CD14-positive monocyte (primary cell): ENCODE measurements around the gene B3GNT2. TPM values are rescaled to one million over a fixed set of nuclear protein-coding genes. Genes with fewer than 3 reads are reported as not detected.

Source experiments
- DNase-seq, 3 donors: peaks; one replicate each; pipeline ENCODE4 v3.0.0-alpha.2; 2011 to 2022
- H2AFZ ChIP-seq: 2 replicates; pipeline ENCODE4 v1.6.0; 2012; ENCODE audit warnings: mild to moderate bottlenecking, low read depth, low read length, inconsistent platforms; ENCODE audit not compliant: insufficient read depth, poor library complexity, severe bottlenecking
- H3K27ac ChIP-seq, 2 donors: 1 replicate in 1 of 2; 2 replicates in 1 of 2; pipeline ENCODE4 v1.5.1; 2012 to 2013; ENCODE audit warnings: low read length in 2 of 2, control low read depth in 1 of 2, inconsistent platforms in 1 of 2, low read depth in 1 of 2, mild to moderate bottlenecking in 1 of 2
- H3K27me3 ChIP-seq, 2 donors: one replicate each; pipeline versions ENCODE4 v1.6.0 to v1.6.1; 2011 to 2013; ENCODE audit warnings: low read length in 2 of 2; ENCODE audit not compliant: control insufficient read depth in 2 of 2, insufficient read depth in 2 of 2
- H3K36me3 ChIP-seq, 2 donors: replicated peaks in 1 of 2; 1 replicate in 1 of 2; 2 replicates in 1 of 2; pipeline versions ENCODE4 v1.5.1 to v1.6.1; 2012 to 2013; ENCODE audit warnings: low read length in 2 of 2, control low read depth in 1 of 2, inconsistent platforms in 1 of 2, mild to moderate bottlenecking in 1 of 2; ENCODE audit not compliant: insufficient read depth in 2 of 2, control insufficient read depth in 1 of 2
- H3K4me1 ChIP-seq, 2 donors: 1 replicate in 1 of 2; 2 replicates in 1 of 2; pipeline versions ENCODE4 v1.5.1 to v1.6.1; 2012 to 2013; ENCODE audit warnings: low read length in 2 of 2, control low read depth in 1 of 2, inconsistent platforms in 1 of 2, mild to moderate bottlenecking in 1 of 2, moderate library complexity in 1 of 2; ENCODE audit not compliant: insufficient read depth in 2 of 2, control insufficient read depth in 1 of 2
- H3K4me2 ChIP-seq: replicated peaks from 2 replicates; pipeline ENCODE3; 2012; ENCODE audit warnings: low read length, moderate library complexity, mild to moderate bottlenecking; ENCODE audit not compliant: poor library complexity, severe bottlenecking; ENCODE audit errors: extremely low read depth
- H3K4me3 ChIP-seq, 3 experiments: fragments of 200-600 bp in 1 of 3; sonication (generic) in 1 of 3; replicated peaks in 1 of 3; 1 replicate in 2 of 3; 2 replicates in 1 of 3; pipeline ENCODE4 v1.5.1; 2011 to 2013; ENCODE audit warnings: low read length in 3 of 3, mild to moderate bottlenecking in 3 of 3, control low read depth in 2 of 3, low read depth in 2 of 3, inconsistent platforms in 1 of 3, moderate library complexity in 1 of 3
- H3K79me2 ChIP-seq: 2 replicates; pipeline ENCODE4 v1.6.0; 2012; ENCODE audit warnings: mild to moderate bottlenecking, control low read depth, inconsistent platforms, low read length, moderate library complexity; ENCODE audit not compliant: insufficient read depth
- H3K9ac ChIP-seq: 2 replicates; pipeline ENCODE4 v1.6.0; 2017; ENCODE audit warnings: low read length, mild to moderate bottlenecking; ENCODE audit not compliant: insufficient read depth, poor library complexity, severe bottlenecking
- H3K9me3 ChIP-seq, 2 donors: replicated peaks in 1 of 2; 1 replicate in 1 of 2; 2 replicates in 1 of 2; pipeline versions ENCODE4 v1.5.1 to v1.6.1; 2012 to 2013; ENCODE audit warnings: low read length in 2 of 2, control low read depth in 1 of 2; ENCODE audit not compliant: control insufficient read depth in 1 of 2, insufficient read depth in 1 of 2
- H4K20me1 ChIP-seq: 2 replicates; pipeline ENCODE4 v1.6.0; 2012; ENCODE audit warnings: mild to moderate bottlenecking, low read length, control low read depth, moderate library complexity; ENCODE audit not compliant: insufficient read depth
- H3K27ac Mint-ChIP-seq, 7 donors: one replicate each; pipeline ENCODE4 v1.8.0; 2020; ENCODE audit warnings: mild to moderate bottlenecking in 7 of 7, mixed read lengths in 7 of 7, moderate library complexity in 6 of 7, inconsistent platforms in 2 of 7
- H3K27me3 Mint-ChIP-seq, 3 donors: one replicate each; pipeline ENCODE4 v1.8.0; 2021 to 2022; ENCODE audit warnings: low read depth in 3 of 3, mild to moderate bottlenecking in 3 of 3, mixed read lengths in 3 of 3, moderate library complexity in 3 of 3, inconsistent platforms in 1 of 3
- H3K36me3 Mint-ChIP-seq, 2 donors: one replicate each; pipeline ENCODE4 v1.8.0; 2020; ENCODE audit warnings: mixed read lengths in 2 of 2, inconsistent platforms in 1 of 2, mild to moderate bottlenecking in 1 of 2
- H3K4me1 Mint-ChIP-seq: one replicate; pipeline ENCODE4 v1.8.0; 2020; ENCODE audit warnings: mild to moderate bottlenecking, mixed read lengths
- H3K4me3 Mint-ChIP-seq, 2 donors: one replicate each; pipeline ENCODE4 v1.8.0; 2020; ENCODE audit warnings: mild to moderate bottlenecking in 2 of 2, mixed read lengths in 2 of 2, moderate library complexity in 1 of 2
- H3K9me3 Mint-ChIP-seq, 7 donors: one replicate each; pipeline ENCODE4 v1.8.0; 2020 to 2022; ENCODE audit warnings: mixed read lengths in 7 of 7, mild to moderate bottlenecking in 6 of 7, moderate library complexity in 6 of 7, inconsistent platforms in 2 of 7
- WGBS: methylation state at CpG from one replicate; pipeline ENCODE4 v1.1.5; 2013; ENCODE audit warnings: missing lambda C conversion rate; ENCODE audit not compliant: insufficient coverage; 5-methylcytosine and 5-hydroxymethylcytosine counted together
- intact Hi-C, 2 donors: fragments of 100-400 bp; cut with micrococcal nuclease; formaldehyde crosslinking; loops; one replicate each; pipeline versions ENCODE4 v1.15.0 to v1.15.1; 2023
- polyA plus RNA-seq, 3 donors: library from polyadenylated mRNA; depleted of rRNA in 1 of 3; unstranded in 2 of 3; stranded (reverse) in 1 of 3; fragments of 300-500 nt in 2 of 3; fragments of >200 nt in 1 of 3; fragmentation: Illumina TruSeq in 2 of 3; gene quantifications; 1 replicate in 2 of 3; 2 replicates in 1 of 3; pipeline ENCODE4 v1.2.3, GENCODE V29; 2012 to 2021
- TF ChIP-seq, protein P1 (sequence below): fragments of 200-600 bp; IDR thresholded peaks from one replicate; pipeline ENCODE4 v1.8.0; 2022; ENCODE audit warnings: antibody characterized with exemption, mild to moderate bottlenecking

The B3GNT2 gene
- polyA plus RNA-seq, 3 donors = 15.9 to 34.7 (median 18.5) TPM

DNA sequence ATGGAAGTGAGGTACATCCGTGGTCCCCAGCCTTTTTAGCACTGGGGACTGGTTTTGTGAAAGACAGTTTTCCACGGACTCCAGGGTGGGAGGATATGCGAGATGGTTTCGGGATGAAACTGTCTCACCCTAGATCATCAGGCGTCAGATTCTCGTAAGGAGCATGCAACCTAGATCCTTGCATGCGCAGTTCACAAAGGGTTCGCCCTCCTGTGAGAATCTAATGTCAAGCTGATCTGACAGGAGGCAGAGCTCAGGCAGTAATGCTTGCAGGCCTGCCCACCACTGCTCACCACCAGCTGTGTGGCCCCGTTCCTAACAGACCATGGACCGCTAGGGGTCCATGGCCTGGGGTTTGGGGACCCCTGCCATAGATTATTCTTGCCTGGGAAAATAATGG lies 11.6 kb downstream of the B3GNT2 start:
- peaks cover 5 to 8% of the 10 kb centered on the region in 2 donors for H3K9me3 ChIP-seq
- peaks cover 0 to 17% of the 10 kb centered on the region in 2 donors for H3K36me3 ChIP-seq
- H2AFZ ChIP-seq = no peak overlapping the region
- Mint-ChIP-seq H3K4me1 (peaks cover 73% of the 10 kb centered on the region), H3K36me3 (peaks cover 16 to 31% of the 10 kb centered on the region in 2 donors), H3K4me3 (no peak overlapping the region), H3K9me3 (peaks cover 4 to 11% (median 7%) of the 10 kb centered on the region in 7 donors), H3K27ac (peak overlapping the region in 3 of 7 donors; percentile 10 to 82 (median 27)), H3K27me3 (no peaks in the 10 kb centered on the region)
- H4K20me1 ChIP-seq = peaks cover 100% of the 10 kb centered on the region
- peaks cover 100% of the 10 kb centered on the region for H3K79me2 ChIP-seq
- H3K27ac ChIP-seq = peak overlapping the region in 1 of 2 donors; percentile 9
- WGBS = 97% methylated on average over 10 of the region's 10 CpGs
- H3K4me3 ChIP-seq = no peak overlapping the region
- H3K4me2 ChIP-seq = no peak overlapping the region
- no peak overlapping the region for H3K9ac ChIP-seq
- intact Hi-C loops = no loop called here
- DNase-seq = no peak
- no peaks in the 10 kb centered on the region for H3K27me3 ChIP-seq
- H3K4me1 ChIP-seq = peaks cover 21 to 33% of the 10 kb centered on the region in 2 donors
- TF ChIP-seq, protein P1, sequence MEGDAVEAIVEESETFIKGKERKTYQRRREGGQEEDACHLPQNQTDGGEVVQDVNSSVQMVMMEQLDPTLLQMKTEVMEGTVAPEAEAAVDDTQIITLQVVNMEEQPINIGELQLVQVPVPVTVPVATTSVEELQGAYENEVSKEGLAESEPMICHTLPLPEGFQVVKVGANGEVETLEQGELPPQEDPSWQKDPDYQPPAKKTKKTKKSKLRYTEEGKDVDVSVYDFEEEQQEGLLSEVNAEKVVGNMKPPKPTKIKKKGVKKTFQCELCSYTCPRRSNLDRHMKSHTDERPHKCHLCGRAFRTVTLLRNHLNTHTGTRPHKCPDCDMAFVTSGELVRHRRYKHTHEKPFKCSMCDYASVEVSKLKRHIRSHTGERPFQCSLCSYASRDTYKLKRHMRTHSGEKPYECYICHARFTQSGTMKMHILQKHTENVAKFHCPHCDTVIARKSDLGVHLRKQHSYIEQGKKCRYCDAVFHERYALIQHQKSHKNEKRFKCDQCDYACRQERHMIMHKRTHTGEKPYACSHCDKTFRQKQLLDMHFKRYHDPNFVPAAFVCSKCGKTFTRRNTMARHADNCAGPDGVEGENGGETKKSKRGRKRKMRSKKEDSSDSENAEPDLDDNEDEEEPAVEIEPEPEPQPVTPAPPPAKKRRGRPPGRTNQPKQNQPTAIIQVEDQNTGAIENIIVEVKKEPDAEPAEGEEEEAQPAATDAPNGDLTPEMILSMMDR = no peak

DNA sequence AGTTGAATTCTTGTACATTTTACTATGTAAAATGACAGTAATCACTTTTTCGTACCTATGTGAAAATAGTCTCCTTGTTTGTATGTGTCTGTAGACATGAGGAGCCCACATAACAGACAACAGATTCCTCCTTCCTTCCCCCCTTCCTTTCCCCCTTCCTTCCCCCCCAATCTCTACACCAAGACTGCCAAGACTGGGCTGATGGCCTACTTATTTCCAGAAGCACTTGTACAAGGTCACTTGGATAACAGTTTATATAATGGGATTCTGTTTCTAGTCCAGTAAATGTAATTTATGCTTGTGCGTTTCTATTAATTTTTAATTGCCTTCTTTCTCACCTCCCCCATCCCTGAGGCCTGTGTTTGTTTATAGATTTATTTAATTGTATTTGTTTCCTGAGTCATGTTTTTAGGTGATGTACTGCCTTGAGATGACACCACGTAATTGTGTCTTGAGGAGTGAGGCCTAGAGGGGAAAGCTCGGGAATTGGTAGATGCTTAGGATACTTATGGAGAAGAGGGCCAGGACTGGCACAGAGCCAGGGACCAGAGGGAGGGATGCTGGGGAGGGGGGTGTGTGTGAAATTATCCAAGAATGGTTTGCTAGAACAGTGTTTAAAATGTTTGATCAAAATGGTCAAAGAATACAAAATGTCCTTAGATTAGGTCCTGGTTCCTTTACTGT lies 12.3 kb downstream of the B3GNT2 start:
- DNase-seq = no peak
- H3K36me3 ChIP-seq = peaks cover 0 to 19% of the 10 kb centered on the region in 2 donors
- peak overlapping the region in 1 of 2 donors; percentile 52 for H3K27ac ChIP-seq
- peaks cover 4 to 12% (median 7%) of the 10 kb centered on the region in 7 donors for H3K9me3 Mint-ChIP-seq
- no peaks in the 10 kb centered on the region for H3K27me3 ChIP-seq
- H3K4me3 ChIP-seq = no peak overlapping the region
- WGBS = 96% methylated on average over 2 of the region's 4 CpGs
- H3K9me3 ChIP-seq = peaks cover 5 to 8% of the 10 kb centered on the region in 2 donors
- no peak overlapping the region for H3K9ac ChIP-seq
- peaks cover 13 to 26% of the 10 kb centered on the region in 2 donors for H3K4me1 ChIP-seq
- peaks cover 67% of the 10 kb centered on the region for H3K4me1 Mint-ChIP-seq
- H2AFZ ChIP-seq = no peak overlapping the region
- TF ChIP-seq, protein P1 = no peak
- peaks cover 16 to 34% of the 10 kb centered on the region in 2 donors for H3K36me3 Mint-ChIP-seq
- peaks cover 100% of the 10 kb centered on the region for H3K79me2 ChIP-seq
- peak overlapping the region in 4 of 7 donors; percentile 9 to 82 (median 24) for H3K27ac Mint-ChIP-seq
- H4K20me1 ChIP-seq = peaks cover 100% of the 10 kb centered on the region
- no peaks in the 10 kb centered on the region for H3K27me3 Mint-ChIP-seq
- no peak overlapping the region for H3K4me2 ChIP-seq
- no peak overlapping the region for H3K4me3 Mint-ChIP-seq
- intact Hi-C loops = no loop called here
